AG09319 (cell line): ENCODE data around the gene MYEOV.

ENCODE experiments used
- DNase-seq: peaks from one replicate; pipeline ENCODE4 v3.0.0-alpha.2; 2010; ENCODE audit warnings: low read depth; ENCODE audit errors: extremely low read depth
- TF ChIP-seq, protein P1 (sequence below): IDR thresholded peaks from 2 replicates; pipeline ENCODE4 v1.5.1; 2011; ENCODE audit warnings: low read depth, mild to moderate bottlenecking, inconsistent platforms, low read length, moderate library complexity

Gene MYEOV

DNA sequence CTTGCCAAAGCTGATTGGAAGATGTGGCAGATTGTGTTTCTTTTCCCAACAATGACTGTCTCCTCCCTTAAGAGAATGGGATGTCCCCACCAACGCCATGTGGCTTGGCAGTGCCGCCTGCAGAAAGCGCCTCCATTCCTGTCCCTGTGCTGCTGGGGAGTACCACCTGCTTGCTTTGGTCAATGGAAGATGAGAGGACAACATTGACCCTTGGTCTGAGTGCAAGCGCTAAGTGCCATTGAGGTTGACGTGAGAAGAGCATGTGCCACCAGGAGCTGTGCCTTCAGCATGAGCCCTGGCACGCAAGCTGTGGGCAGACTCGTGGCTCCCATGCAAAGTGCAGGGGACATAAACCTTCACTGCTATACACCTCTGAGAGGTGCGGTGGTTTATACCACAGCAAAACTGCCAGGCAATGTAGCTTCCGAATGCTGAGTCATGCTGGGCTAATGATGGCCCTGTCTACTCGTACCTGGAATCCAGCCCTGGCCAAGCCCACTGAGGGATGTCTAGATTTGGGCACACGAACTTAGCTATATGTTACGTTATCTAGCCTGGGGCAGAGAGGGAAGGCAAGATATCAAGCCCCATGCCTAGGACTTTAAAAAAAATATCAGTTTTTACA is 41.9 kb downstream of the MYEOV start:
- TF ChIP-seq, protein P1, sequence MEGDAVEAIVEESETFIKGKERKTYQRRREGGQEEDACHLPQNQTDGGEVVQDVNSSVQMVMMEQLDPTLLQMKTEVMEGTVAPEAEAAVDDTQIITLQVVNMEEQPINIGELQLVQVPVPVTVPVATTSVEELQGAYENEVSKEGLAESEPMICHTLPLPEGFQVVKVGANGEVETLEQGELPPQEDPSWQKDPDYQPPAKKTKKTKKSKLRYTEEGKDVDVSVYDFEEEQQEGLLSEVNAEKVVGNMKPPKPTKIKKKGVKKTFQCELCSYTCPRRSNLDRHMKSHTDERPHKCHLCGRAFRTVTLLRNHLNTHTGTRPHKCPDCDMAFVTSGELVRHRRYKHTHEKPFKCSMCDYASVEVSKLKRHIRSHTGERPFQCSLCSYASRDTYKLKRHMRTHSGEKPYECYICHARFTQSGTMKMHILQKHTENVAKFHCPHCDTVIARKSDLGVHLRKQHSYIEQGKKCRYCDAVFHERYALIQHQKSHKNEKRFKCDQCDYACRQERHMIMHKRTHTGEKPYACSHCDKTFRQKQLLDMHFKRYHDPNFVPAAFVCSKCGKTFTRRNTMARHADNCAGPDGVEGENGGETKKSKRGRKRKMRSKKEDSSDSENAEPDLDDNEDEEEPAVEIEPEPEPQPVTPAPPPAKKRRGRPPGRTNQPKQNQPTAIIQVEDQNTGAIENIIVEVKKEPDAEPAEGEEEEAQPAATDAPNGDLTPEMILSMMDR: no peak
- DNase-seq: no peak

DNA sequence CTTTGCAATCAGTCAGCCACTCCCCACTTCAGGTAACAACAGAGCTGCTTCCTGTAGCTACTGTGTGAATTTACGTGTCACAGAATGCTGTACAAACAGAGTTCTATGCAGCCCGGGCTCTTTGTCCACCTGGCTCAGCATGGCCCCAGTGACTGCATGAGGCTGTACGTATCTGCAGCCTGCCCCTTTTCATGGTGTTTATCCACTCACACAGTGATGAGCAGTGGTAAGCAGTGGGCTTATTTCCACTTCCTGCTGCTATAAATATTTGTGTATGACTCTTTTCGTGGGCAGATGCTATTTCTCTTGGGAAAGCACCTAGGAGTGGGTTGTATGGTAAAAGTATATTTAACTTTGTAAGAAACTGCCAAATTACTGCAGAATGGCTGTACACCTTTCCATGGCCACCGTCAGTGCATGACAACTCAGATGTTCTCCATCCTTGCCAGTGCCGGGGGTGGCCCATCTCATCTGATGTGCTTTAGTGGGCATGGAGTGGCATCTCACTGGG is 43.3 kb downstream of the MYEOV start:
- no peak for DNase-seq
- TF ChIP-seq, protein P1: no peak

DNA sequence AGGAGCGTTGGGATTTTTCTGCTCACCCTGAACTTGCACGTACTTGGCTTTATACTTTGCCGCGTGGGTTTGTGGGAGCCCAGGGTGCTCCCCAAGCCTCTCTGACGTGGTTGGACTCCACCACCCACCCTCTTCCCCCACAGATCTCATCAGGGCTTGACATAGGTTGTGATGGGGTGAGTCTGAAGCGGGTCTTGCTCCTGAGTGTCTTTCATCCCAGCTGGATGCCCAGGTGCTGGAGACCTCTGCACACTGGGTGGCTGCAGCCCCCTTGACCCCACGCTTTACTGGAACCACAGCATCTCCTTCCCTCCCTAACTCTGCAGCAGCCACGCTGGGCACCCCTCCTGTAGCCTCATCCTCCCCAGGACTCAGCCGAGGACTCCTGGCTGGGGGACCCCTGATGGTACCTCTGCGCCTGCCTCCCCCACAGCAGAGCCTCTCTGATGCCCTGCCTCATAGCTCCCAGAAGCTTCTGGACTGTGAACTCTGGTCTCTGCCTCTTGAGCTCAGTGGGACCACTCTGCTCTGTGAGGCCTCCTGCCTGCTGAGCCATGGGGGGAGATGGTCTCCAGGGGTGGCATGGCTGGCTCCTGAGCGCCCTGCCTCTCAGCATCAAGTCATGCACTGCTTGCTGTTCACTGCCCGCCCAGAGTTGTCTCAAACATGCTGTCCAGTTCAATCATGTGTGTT is 45.2 kb downstream of the MYEOV start:
- no peak for DNase-seq
- TF ChIP-seq, protein P1: no peak

DNA sequence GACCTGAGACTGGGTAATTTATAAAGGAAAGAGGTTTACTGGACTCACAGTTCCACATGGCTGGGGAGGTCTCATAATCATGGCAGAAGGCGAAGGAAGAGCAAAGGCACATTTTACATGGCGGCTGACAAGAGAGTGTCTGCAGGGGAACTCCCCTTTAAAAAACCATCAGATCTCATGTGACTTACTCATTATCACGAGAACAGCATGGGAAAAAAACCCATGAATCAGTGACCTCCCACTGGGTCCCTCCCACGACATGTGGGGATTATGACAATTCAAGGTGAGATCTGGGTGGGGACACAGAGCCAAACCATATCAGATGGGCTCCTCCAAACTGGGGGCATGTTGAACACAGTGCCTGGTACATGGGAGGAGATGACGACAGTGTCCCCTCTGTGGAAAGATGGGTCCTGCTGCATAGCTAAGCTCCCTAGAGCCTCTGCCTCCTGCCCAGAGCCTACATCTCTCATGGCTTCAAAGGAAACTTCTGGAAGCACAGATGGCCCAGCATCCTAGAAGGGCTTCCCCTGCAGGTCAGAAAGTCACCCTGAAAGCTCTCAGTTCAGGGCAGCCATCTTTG is 46.1 kb downstream of the MYEOV start:
- no peak for DNase-seq
- TF ChIP-seq, protein P1: no peak

DNA sequence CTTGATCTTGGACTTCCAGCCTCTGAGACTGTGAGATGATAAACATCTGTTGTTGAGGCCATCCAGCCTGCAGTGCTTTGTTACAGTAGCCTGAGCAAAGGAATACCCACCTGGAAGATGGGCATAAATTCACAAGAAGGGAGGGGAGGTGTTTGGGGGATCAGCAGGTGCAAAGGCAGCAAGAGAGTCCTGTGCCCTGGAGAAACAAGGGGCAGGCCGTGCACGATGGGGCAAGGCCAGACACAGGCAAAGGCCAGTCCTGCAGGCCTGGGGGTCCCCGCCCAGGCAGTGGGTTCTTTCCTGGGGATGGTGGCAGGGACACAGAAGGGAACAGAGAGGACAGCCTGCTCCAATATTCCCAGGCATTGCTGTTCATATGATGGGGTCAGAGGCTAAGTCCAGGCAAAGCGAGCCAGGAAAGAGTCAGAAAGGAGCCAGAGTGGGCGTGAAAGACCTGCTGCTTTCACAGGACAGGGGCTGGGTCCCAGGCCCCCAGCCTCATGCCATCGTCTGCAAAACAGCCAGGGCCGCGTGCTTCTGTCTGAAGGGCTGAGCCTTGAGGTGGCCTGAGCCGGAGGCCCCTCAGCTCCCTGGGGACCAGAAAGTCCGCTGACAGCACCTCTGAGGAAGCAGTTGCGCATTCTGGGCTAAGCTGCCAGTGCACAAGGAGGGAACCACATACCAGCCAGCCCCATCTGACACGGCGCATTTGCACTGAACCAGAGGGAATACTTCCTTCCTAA is 48.8 kb downstream of the MYEOV start:
- TF ChIP-seq, protein P1: no peak
- no peak for DNase-seq

DNA sequence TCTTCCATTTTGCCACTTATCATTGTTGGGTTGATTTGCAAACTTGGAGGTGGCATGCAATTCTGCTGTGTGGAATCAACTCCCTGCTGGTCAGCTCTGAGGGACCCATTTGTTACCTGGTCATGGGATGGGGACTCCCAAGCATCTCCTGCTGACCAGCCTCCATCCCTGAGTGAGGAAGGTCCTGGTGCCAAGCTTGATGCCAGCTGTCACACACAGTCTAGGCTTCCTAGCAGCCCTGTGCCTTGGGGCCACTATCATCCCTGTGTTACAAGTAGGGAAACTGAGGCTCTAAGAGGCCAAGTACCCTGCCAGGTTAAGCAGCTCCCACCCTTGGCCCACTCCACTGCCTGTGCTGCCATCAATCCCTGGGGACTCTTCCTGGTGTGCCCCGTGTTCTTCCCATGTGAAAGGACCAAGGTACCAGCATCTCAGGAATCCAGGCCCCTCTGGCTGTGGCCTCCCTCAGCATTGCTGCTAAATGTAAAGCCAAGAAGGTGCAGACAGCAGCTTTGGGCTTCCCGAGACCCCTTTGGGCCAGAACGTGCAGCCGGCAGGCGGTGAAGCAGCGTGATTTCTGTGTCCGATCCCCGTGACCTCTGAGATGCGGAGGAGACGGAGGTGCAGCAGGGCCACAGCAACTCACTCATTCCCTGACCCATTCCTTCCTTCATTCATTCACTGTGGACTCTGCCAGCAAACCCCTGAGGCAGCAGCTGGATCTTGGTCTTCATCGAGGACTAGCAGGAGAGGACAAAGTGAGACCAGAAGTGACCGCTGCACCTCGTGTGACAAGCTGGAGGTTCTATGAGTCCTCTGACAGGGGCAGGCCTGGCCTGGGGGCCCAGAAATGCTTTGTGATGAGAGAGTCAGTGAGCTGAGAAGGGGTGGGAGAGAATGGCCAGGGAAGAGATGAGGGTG is 49.7 kb downstream of the MYEOV start:
- TF ChIP-seq, protein P1: no peak
- no peak for DNase-seq
